Measurements from ENCODE around the gene RPL13. TPM values are rescaled to one million over a fixed set of nuclear protein-coding genes. Genes with fewer than 3 reads are reported as not detected.

Gene RPL13
- total and polyA plus RNA-seq, 12 donors: 786 to 7,398 (median 999) TPM

DNA sequence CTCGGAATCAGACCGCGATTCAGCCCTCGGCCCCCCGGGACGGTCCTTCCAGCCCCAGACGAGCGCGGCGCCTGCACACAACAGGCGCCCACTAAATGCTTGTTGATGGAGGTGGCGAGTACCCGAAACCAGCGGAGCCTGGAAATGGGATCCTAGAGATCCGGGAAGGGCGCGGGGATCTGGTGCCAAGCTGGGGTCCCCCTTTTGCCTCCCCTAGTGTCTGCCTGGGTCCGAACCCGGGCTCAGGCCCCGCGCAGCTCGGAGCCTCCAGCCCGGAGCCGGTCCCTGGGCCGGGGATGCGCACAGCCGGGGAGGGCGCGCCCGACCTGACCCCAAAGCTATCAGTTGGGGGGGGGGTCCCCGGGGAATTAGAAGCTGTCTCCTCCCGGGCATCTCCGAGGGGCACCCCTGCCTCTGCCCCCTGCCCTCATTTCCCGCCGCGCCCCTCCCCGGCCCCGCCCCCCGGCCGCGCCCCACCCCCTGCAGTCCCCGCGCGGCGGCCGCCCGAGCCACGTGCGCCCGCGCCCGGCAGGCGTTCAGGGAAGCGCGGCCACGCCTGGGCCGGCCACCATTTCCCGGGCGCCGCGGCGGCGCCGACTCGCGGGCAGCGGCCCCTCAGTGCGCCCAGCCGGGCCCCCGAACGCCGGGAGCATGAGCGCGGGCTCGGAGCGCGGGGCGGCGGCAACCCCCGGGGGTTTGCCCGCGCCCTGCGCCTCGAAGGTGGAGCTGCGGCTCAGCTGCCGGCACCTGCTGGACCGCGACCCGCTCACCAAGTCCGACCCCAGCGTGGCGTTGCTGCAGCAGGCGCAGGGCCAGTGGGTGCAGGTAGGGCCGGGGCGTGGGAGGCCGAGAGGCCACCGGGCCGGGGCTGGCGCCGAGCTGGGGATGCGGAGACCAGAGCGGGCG is 15.0 kb downstream of the RPL13 start, which contains the start of gene CPNE7:
TSS of gene CPNE7 (plus strand) at position 512 of the 906 bp plus-strand sequence. CDS start at position 652, 140 bp downstream.
- Histone ChIP-seq H3K4me3 (peak within 1 kb of the TSS in 9 of 10 donors; percentile 14 to 46 (median 36)), H3K9me3 (no peaks in the 10 kb centered on the region), H3K4me1 (peaks cover 11 to 22% (median 17%) of the 10 kb centered on the region in 9 donors), H3K36me3 (no peaks in the 10 kb centered on the region), H3K27me3 (peaks cover 33 to 62% (median 55%) of the 10 kb centered on the region in 7 donors), H3K27ac (no peak within 1 kb of the TSS)
- no peak for DNase-seq
- intact Hi-C loops (cut with DNase I): loop anchor here in 7 of 10 donors (2.0 to 10.0 kb wide), 5 partner anchors 57 to 69 kb away; no protein-coding TSS in a partner anchor
- 1% methylated on average over 96 to 103 of the region's 103 CpGs for WGBS, 2 donors
- peak in 1 of 8 donors; percentile 14 for ATAC-seq
- TF ChIP-seq, protein P1, sequence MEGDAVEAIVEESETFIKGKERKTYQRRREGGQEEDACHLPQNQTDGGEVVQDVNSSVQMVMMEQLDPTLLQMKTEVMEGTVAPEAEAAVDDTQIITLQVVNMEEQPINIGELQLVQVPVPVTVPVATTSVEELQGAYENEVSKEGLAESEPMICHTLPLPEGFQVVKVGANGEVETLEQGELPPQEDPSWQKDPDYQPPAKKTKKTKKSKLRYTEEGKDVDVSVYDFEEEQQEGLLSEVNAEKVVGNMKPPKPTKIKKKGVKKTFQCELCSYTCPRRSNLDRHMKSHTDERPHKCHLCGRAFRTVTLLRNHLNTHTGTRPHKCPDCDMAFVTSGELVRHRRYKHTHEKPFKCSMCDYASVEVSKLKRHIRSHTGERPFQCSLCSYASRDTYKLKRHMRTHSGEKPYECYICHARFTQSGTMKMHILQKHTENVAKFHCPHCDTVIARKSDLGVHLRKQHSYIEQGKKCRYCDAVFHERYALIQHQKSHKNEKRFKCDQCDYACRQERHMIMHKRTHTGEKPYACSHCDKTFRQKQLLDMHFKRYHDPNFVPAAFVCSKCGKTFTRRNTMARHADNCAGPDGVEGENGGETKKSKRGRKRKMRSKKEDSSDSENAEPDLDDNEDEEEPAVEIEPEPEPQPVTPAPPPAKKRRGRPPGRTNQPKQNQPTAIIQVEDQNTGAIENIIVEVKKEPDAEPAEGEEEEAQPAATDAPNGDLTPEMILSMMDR (IDR thresholded peaks at IDR 0.05): no peak

DNA sequence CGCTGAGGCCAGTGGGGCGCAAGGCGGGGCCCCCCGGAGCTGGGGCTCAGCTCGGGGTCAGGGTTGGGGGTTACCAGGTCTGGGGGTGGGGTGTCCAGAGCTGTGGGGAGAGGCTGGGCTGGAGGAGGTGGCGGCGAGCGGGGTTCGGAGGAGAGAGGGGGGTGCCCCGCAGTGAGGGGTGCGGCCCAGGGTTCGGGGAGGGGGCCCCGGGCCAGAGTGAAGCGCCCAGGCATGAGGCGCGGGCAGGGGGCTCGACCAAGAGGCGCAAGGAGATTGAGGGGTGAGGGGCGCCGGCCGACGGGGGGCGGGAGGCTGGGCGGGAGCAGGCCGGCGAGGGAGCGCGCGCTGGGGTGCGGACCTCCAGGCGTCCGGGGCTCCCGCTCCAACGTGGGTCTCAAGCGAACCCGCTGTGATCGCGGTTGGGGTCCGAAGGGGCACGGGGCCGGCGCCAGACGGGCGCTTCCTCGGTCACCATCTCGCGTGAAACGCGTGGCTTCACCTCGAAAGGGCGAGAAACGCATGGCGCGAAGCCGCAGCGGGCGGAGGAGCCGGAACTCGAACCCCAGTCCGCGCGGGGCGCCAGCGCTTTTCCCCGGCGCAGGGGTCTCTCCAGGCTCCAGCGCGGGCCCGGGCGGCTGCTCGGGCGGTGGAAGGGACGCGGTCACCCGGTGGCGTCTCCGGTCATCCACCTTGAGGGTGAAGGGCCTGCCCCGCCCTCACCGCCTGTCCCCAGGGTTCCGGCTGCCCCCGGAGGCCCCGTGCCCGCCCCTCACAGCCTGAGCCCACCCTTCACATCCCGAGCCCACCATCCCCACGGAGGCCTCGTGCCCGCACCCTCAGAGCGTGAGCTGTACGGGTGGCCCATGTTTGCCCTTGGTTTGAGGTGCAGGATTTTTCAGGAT is 15.9 kb downstream of the RPL13 start:
- WGBS, 2 donors: 15 to 16% methylated on average over 70 to 89 of the region's 89 CpGs
- peak in 1 of 8 donors; percentile 11 for ATAC-seq
- no peak overlapping the region for H3K27ac ChIP-seq
- H3K36me3 ChIP-seq: no peaks in the 10 kb centered on the region
- H3K4me3 ChIP-seq: peak overlapping the region in 1 of 10 donors; percentile 14
- intact Hi-C loops (cut with DNase I): loop anchor here in 6 of 10 donors (2.0 to 10.0 kb wide), 4 partner anchors 56 to 68 kb away; no protein-coding TSS in a partner anchor
- H3K4me1 ChIP-seq: peaks cover 11 to 22% (median 17%) of the 10 kb centered on the region in 9 donors
- DNase-seq: no peak
- peaks cover 33 to 60% (median 52%) of the 10 kb centered on the region in 7 donors for H3K27me3 ChIP-seq
- H3K9me3 ChIP-seq: no peaks in the 10 kb centered on the region
- TF ChIP-seq, protein P1 (IDR thresholded peaks at IDR 0.05): no peak

DNA sequence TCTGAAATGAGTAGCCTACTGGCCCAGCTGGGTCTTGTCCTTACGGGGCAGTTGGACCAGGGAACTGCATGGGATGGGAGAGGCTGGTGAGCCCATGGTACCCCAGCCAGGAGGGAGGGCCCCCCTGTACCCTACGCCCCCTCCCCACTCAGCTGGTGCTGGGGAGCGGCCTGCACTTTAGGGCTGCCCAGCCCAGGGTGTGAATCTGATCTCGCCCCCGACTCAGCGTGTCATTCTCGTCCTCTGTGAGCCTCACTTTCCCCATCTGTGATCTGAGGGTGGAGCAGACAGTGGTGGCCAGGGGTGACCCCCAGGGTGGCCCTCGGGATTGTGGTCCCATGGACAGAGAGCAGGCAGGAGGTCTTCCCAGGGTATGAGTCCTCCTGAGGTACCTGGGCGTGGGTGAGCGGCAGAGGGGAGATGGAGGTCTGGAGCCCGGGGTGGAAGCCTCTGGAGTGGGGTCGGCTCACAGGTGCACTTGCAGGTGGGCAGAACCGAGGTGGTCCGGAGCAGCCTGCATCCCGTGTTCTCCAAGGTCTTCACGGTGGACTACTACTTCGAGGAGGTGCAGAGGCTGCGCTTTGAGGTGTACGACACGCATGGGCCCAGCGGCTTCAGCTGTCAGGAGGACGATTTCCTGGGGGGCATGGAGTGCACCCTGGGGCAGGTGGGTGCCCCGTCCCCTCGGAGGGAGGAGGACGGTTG is 16.7 kb downstream of the RPL13 start:
- H3K4me3 ChIP-seq: no peak overlapping the region
- H3K27ac ChIP-seq: no peak overlapping the region
- no peaks in the 10 kb centered on the region for H3K36me3 ChIP-seq
- H3K4me1 ChIP-seq: peaks cover 11 to 25% (median 21%) of the 10 kb centered on the region in 9 donors
- TF ChIP-seq, protein P1 (IDR thresholded peaks at IDR 0.05): no peak
- DNase-seq (no peak), ATAC-seq (peak in 1 of 8 donors; percentile 19)
- intact Hi-C loops (cut with DNase I): loop anchor here in 6 of 10 donors (2.0 to 10.0 kb wide), 4 partner anchors 56 to 68 kb away; no protein-coding TSS in a partner anchor
- 86 to 90% methylated on average over 25 of the region's 25 CpGs for WGBS, 2 donors
- no peaks in the 10 kb centered on the region for H3K9me3 ChIP-seq
- peaks cover 28 to 52% (median 48%) of the 10 kb centered on the region in 7 donors for H3K27me3 ChIP-seq

Measured in heart right ventricle (tissue), 16 donors.